Endothelial cell of umbilical vein (primary cell): ENCODE data around the gene PPM1E.

Experiments
- CTCF ChIP-seq, 2 donors: IDR thresholded peaks; 1 replicate in 1 of 2; 2 replicates in 1 of 2; pipeline ENCODE4 v1.5.1; 2011; ENCODE audit warnings: low read length in 2 of 2, mild to moderate bottlenecking in 2 of 2, moderate library complexity in 2 of 2, control low read depth in 1 of 2, inconsistent platforms in 1 of 2, low read depth in 1 of 2; ENCODE audit not compliant: insufficient read depth in 1 of 2; ENCODE audit errors: extremely low read depth in 1 of 2
- MAX ChIP-seq: IDR thresholded peaks from 2 replicates; pipeline ENCODE4 v1.6.1; 2011; ENCODE audit not compliant: insufficient read depth, insufficient read length
- POLR2A ChIP-seq: IDR thresholded peaks from 2 replicates; pipeline ENCODE4 v1.6.1; 2012; ENCODE audit warnings: low read depth, mild to moderate bottlenecking, control low read depth, low read length

GRCh38 chr17:58832514-58832913 is 76.9 kb downstream of the PPM1E start:
- TF ChIP-seq MAX (no peak), CTCF (IDR thresholded peaks at IDR 0.05; ENCODE audit: extremely low read depth in 1 of 2, insufficient read depth in 1 of 2, low read depth in 1 of 2, low read length in 2 of 2) (no peak), POLR2A (no peak)
